ENCODE data around the gene SIK3. TPM values are rescaled to one million over a fixed set of nuclear protein-coding genes. Genes with fewer than 3 reads are reported as not detected.
A peak's percentile ranks its signal among the peaks of the same experiment; 100 is the strongest.

Gene SIK3
- total RNA-seq, 1 donor from 2014 or later: 28.7 TPM

DNA sequence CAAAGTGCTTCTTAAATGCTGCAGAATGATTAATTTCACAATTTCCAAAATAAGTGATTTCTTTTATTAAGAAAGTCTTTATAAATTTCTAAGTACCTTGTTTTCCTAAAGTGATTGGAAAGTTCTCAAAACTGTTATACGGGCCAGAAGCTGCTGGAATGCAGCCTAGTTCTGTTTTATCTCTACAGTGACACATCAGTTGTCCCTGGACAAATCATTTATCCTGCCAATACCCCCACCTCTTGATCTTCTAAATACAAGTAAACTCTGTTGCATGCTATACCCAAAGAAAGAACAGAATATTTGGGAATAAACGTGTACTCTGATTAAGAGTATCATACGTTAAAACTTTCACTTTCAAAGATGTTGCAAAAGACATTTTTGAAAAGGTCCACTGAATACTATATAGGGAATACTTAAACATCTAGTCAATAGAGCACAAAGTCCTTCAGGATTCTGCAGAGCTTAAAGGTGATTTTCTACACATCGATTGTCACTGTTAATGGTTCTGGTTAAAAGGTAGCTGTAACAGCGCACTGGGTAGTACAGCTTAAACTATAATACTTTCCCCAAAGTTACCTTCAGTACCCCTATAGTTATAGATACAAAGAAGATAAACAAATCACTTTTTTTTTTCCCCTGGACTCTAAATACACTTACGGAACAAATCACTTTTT, 168.7 kb downstream of the SIK3 start:
- intact Hi-C loops (cut with DNase I): no loop called here
- DNase-seq (ENCODE audit: missing footprints) (no peak), ATAC-seq (peak; percentile 26)

DNA sequence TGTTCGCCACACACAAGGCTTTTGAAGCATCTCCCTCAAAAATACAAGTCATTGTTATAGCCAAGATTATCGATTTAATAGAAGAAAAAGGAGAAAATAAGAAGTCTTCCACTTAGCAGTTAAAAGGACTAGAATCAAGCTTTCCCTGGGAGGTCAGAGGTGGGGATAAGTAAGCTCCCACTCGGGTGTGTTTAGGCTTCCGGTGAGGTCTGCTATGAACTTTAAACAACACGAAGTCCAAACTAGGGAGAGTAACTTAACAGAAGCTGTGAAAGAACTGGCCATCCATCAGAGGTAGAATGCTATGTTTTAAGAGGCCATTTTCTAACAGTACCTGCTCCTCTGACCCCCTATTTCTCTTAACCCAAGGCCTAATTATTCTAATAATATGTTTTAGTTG, 169.4 kb downstream of the SIK3 start:
- ATAC-seq (no peak), DNase-seq (ENCODE audit: missing footprints) (no peak)
- intact Hi-C loops (cut with DNase I): no loop called here

DNA sequence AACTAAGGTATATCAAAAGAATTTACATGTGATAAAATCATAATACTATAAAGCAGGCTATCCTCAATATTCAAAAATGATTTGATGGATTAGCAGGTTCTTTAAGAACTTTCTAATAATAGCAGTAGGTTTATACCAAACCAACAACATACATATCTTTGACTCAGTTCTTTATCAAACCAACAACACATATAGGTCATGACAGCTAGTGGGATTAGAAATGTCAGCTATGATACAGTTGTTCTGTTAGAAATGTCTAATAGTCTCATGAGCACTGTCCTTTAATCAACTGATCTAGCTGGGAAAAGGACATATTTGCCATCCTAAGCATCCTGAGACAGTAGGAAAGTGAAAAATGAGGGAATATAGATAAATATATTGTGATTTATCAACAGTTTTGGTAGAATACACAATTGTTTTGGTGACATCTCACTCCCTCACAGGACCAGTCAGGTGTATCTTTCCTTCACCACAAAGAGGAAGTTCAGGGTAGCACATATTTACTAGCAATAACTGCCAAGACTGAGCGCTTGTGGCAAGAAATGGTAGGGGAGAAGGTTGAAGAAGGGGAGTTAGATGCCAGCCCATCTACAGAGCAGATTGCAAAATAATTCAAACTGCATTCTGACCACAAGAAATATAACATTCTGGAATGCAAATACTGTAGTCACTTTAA, 170.0 kb downstream of the SIK3 start:
- no peak for DNase-seq (ENCODE audit: missing footprints)
- intact Hi-C loops (cut with DNase I): no loop called here
- no peak for ATAC-seq

DNA sequence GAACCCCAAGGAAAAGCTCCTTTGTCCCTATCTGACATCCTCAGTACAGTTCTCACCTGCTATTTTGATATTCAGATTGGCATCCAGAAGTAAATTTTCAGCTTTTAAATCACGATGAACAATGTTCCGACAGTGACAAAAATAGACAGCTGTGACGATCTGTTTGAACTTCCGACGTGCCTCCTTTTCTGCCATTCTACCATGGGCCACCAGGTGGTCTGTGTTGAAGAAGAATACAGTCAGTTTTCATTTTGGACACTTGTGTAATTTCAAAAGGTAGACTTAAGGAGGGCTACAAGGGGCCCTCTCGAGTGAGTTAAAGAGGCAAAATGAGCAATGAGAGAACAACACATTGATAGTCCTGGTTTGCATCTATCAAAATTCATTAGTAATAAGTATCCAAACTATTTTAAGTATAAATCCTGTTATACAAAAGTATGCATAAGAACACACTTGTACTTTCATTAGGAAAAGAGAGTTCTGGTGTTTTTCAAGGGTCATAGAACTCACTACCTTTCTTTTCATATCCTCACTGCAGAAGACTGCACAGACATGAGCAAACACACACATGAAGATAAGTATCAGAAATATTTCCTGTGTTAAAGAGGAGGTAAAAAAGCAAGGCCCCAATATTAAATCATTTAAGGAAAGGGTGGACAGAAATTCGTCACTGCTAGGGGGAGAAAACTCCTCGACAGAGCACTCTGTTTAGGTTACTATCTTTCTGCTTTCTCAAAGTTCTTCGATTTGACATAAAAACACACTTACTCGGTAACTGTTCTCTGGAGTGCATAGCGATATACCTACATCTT, 170.9 kb downstream of the SIK3 start:
- intact Hi-C loops (cut with DNase I): no loop called here
- ATAC-seq (no peak), DNase-seq (ENCODE audit: missing footprints) (no peak)

DNA sequence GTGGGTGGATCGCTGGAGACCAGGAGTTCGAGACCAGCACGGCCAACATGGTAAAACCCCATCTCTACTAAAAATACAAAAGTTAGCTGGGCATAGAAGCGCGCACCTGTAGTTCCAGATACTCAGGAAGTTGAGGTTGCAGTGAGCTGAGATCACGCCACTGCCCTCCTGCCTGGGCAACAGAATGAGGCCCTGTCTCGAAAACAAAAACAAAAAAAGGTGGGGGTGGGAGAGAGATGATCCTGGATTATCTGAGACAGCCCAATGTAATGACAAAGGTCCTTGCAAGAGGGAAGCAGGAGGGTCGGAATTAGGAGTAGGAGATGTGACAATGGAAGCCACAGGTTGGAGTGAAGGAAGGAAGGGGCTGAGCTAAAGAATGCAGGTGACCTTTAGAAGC, 173.2 kb downstream of the SIK3 start:
- no peak for DNase-seq (ENCODE audit: missing footprints)
- ATAC-seq: no peak
- intact Hi-C loops (cut with DNase I): no loop called here

DNA sequence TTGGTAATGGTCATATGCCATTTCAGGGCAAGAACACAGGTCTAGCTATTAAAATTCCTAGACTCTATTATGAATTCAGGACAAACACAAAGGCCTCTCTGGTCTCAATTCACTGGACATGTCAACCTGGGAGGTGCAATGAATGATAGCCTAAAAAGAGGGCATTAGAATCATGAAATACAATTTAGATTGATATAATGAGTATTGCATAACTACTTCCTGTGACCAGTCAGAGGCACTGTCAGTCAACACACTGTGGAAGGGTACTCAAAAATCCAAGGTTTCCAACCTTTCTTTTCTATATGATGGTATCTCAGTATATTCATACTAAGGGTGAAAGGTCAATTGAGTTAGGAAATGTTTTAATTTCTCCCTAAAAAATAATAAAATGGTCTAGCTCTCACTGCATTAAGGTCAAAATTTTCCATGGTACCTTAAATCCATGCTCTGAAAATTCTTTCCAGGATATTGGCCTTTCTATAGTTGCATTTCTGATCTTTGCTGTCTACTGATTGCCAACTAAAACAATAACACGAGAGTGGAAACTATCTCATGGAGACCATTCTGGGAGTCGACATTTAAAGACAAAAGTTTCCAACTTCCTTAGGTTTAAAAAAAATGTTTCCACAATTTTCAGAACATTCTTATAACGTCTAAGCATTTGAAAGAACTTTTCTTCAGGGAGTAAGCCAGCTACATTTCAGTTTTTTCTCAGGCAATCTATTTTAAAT, 179.1 kb downstream of the SIK3 start:
- no peak for DNase-seq (ENCODE audit: missing footprints)
- ATAC-seq: no peak
- intact Hi-C loops (cut with DNase I): no loop called here

DNA sequence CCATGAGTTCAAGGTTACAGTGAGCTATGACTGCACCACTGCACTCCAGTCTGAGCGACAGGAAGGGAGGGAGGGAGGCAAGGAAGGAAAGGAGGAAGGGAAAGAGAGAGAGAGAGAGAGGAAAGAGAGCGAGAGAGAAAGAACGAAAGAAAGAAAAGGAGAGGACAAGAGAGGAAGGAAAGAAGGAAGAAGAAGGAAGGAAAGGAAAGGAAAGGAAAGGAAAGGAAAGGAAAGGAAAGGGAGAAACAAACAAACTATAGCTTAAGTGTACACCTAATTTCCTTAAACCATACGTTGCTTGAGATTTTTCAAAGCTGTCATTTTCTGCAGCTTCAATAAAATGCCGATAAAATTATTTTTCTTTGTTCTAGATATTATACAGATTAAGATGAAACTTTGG, 180.6 kb downstream of the SIK3 start:
- intact Hi-C loops (cut with DNase I): no loop called here
- ATAC-seq: no peak
- no peak for DNase-seq (ENCODE audit: missing footprints)

DNA sequence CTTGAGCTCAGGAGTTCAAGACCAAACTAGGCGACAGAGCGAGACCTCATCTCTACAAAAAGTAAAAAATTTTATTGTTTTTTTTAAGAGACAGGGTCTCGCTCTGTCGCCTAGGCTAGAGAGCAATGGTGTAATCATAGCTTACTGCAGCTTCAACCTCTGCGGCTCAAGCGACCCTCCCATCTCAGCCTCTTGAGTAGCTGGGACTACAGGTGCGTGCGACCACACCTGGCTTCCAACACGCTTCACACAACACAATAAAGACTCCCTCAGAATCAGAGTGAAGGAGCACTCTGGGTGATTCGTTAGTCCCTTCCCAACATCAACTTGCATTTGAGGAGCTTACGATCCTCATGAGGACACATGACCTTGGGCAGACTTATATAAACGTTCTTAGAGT, 181.3 kb downstream of the SIK3 start:
- no peak for ATAC-seq
- intact Hi-C loops (cut with DNase I): no loop called here

DNA sequence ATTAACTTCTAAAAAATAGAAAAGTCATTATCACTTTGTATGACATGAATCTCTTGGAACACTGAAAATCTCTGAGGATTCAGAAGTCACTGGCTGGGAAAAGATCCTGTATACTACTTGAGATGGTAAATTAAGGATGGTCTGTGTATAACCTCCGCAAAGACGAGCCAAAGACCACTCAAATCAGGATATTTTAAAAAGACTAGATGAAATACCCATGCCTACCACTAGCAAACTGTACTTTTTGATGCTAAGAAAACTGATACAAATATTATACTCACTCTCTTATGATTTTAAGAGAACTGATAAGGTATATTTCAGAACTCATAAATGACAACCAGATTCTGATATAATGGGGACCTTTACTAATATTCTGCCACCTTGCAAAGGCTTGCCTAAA, 182.2 kb downstream of the SIK3 start:
- ATAC-seq: no peak

More for the DNA sequence above, 181.3 kb downstream of the SIK3 start:
- no peak for DNase-seq (ENCODE audit: missing footprints)

DNA sequence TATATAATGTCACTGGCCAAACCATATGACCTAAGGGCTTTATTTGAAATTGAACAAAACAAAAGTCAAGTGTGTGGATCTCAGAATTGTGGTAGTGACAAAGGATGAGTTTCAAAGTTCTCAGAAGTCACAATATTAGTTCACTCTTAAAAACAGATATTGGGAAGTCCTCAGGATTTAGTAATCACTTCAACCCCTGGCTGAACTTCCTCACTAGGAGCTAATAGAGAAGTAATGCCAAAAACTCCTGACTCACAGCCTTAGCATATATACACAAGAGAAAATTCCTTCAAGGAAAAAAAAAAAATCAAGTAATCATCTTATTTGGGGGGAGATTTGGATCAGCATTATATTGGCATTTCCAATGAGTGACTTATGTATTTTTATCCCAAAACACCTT, 185.2 kb downstream of the SIK3 start:
- intact Hi-C loops (cut with DNase I): no loop called here

More for the DNA sequence above, 182.2 kb downstream of the SIK3 start:
- DNase-seq (ENCODE audit: missing footprints): no peak
- intact Hi-C loops (cut with DNase I): no loop called here

DNA sequence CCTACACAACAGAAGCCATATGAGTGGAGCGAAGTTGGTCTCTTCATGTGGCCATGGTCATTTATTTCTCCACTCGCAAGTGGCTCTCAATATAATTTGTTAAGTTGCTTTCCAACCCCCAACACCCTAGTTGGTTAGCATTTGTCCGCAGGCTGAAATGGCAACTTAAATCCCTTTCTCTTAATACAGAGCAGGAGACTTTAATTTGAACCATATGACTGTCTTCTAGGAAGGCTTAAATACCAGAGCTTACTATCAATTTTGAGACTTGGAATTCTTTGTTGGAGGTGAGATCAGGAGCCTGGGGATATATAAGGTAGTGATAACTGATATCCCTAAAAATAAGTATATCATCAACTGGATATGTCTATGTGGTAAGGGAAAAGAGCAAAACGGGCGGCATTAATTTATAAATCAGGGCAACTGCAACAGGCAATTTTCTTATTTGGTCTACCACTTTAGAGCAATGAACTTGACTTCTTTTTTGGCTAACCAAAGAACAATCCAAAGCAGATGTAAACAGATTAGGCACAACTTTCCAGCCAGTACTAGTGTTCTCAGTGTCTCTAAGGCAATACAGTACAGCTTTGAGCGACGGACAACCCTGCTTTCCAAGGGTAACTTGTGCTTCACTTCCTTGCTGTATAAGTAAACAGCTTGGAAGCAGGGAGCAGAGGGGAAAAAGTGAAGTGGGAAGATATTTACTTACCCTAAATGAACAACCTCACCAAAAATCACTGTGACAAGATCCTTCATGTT, 186.1 kb downstream of the SIK3 start:
- DNase-seq (ENCODE audit: missing footprints) (no peak), ATAC-seq (no peak)
- intact Hi-C loops (cut with DNase I): no loop called here

More for the DNA sequence above, 185.2 kb downstream of the SIK3 start:
- DNase-seq (ENCODE audit: missing footprints) (no peak), ATAC-seq (no peak)

DNA sequence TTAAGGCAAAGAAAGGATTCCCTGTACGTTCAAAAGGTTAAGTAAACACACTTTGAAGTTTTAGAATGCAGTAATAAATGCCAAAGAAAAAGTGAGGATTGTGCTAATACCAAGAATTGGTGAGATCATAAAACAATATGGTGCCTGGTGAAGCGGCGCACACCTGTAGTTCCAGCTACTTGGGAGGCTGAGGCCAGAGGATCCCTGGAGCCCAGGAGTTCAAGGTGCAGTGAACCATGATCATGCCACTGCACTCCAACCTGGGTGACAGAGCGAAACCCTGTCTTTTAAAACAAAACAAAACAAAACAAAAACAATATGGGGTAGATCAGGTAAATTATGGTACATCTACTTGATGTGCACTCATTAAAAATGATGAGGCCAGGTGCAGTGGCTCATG, 187.4 kb downstream of the SIK3 start:
- DNase-seq (ENCODE audit: missing footprints) (no peak), ATAC-seq (no peak)
- intact Hi-C loops (cut with DNase I): no loop called here

DNA sequence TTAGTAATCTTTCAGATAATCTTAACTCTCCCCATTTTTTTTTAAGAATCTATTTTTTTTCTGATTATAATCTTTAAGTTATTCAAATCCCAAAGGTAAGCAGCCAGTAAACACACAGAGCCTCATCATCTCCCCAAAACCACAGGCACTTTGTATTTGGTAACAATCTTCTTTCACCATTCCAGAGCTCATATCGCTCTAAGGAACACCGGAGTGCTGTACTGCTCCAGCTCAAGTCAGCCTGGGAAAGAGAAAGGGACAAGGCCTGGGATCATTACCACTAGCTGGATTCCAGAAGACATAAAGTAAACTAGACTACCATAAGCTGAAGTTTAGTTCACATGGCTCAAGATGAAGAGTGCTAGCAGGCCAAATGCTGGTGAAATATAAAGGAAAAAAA, 187.8 kb downstream of the SIK3 start:
- intact Hi-C loops (cut with DNase I): no loop called here
- no peak for DNase-seq (ENCODE audit: missing footprints)
- ATAC-seq: no peak

DNA sequence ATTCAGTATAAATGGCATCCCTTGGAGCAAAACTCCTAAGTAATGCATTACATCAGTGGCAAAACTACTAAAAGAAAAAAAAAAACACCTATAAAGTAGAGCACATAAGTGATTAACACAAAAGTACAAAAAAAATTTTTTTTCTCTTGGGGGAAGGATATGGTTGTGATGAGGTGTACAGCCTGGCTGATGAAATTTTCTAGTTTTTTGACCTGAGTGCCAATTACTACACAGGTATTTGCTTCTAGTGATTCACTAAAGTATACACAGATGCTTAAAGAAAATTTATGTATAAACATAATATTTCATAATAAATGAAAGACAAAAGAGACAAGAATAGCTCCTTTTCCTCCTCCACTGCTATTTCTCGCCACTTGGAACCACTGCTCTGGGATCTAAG, 189.0 kb downstream of the SIK3 start:
- ATAC-seq (no peak), DNase-seq (ENCODE audit: missing footprints) (no peak)
- intact Hi-C loops (cut with DNase I): no loop called here

DNA sequence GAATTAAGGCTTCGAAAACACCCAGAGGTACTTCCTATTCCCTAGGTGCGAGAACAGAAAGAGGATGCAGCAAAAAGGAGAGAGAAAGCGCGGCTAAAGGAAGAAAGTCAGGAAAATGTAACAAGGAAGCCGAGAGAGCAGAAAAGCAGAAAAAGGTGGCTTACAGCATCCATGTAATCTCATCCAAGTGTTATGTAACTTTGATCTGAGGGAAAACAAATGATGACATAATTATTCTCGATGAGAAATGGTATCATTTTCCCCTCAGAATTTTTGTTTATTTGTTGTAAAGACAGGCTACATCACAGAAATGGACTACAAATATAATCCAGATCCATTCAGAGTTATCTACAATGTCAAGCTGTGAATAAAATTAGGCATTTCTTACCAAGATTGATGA, 191.7 kb downstream of the SIK3 start:
- intact Hi-C loops (cut with DNase I): no loop called here
- ATAC-seq (no peak), DNase-seq (ENCODE audit: missing footprints) (no peak)

DNA sequence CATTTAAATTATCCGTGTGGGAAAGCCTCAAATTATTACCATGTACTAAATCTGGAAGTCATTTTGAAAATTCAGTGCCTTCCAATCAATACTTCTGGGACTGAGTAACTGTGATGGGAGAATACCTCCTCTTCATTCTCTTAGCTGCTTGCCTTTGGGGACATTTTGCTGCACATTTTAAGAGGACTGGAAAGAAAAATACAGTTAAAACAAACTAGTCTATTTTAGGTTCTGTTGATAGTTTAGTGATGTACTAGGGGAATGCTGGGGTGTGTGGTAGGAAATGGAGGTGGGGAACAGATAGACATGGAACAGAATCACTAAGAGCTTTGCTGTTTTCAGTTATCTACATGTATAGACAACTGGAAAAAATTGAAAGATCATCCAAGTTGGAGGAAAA, 195.1 kb downstream of the SIK3 start:
- intact Hi-C loops (cut with DNase I): no loop called here
- DNase-seq (ENCODE audit: missing footprints) (no peak), ATAC-seq (no peak)

DNA sequence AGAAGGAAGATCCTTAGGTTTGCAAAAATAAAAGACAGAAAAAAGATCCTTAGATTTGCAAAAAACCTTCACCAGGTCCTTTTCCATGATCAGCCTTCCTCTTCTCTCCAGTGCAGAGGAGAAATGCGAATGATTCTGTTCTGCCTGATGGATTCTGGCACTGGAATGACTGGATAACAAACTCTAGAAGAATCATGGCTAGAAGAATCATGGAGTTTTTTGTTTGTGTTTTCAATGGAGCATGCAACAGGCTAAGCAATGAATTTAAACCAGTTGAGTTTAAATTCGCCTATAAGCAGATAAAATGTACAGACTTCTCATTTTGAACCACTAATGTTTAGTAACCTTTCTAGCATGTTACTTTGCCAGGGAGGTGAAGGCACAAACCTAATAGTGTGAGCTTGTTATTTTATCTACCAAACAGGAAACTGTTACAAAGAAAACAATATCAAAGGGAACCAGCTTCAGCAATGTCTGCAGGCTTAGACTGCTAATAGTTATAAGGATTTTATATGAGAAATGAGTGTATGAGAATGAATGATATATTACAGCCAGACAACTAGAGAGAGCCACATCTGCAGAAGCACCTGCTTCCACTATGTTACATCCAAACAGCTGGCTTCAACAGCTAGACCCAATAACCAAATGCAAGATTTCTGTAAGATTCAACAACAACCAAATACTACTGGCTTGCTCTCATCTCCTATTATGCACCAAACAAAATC, 196.1 kb downstream of the SIK3 start:
- DNase-seq (ENCODE audit: missing footprints) (no peak), ATAC-seq (no peak)
- intact Hi-C loops (cut with DNase I): no loop called here

DNA sequence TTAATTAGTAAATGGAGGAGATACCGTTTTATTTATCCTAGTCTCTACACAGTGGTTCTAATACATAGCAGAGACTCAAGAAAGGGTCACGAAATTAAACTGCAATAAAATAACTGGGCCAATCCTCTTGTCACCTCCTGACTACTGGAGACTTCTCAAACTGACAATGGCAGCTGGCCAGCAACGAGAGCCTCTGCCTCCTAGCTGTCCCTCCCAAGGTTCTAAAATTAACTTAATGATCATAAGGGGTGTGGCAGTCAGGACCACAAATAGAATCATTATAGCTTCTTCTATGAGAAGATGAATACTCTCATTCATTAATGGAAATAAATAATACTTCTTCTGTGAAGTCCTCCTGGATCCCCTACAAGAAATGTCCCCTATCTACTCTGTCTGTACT, 197.0 kb downstream of the SIK3 start:
- DNase-seq (ENCODE audit: missing footprints): peak; percentile 69
- intact Hi-C loops (cut with DNase I): no loop called here
- ATAC-seq: peak; percentile 89

Measured in Right ventricle myocardium inferior (tissue), 1 donor.